ENCODE measurements around the gene RHEBL1. TPM values are rescaled to one million over a fixed set of nuclear protein-coding genes. Genes with fewer than 3 reads are reported as not detected.
A peak's percentile ranks its signal among the peaks of the same experiment; 100 is the strongest.
"Not testable (repeated sequence)": the region's sequence is repeated elsewhere in the genome, so short reads cannot be mapped to it uniquely, and the experiment has no call there.

Gene RHEBL1
- total RNA-seq, 1 experiment from 2014 or later: 2.5 TPM

DNA sequence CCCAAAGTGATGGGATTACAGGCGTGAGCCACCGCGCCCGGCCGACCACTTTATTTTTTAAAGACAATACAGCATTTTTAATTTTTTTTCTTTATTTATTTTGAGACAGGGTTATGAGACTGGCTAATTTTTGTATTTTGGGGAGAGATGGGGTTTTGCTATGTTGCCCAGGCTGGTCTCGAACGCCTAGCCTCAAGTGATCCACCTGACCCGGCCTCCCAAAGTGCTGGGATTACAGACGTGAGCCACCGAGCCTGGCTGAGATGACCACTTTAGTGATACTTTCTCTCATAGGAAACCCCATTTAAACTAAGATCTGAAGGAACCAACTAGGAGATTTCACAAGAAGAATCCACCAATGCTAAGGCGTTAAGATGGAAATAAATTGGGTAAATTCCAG is 1.2 kb upstream of the RHEBL1 start:
- no peak overlapping the region for H3K4me3 ChIP-seq
- no peak overlapping the region for H3K27ac ChIP-seq
- H3K9me3 ChIP-seq (replicated peaks): no peaks in the 10 kb centered on the region
- H3K27me3 ChIP-seq (replicated peaks): no peaks in the 10 kb centered on the region
- H3K4me1 ChIP-seq (replicated peaks): peaks cover 10% of the 10 kb centered on the region
- no peaks in the 10 kb centered on the region for H3K36me3 ChIP-seq
- no peak for DNase-seq (ENCODE audit: low read depth in 1 of 2, low spot score in 2 of 2)

DNA sequence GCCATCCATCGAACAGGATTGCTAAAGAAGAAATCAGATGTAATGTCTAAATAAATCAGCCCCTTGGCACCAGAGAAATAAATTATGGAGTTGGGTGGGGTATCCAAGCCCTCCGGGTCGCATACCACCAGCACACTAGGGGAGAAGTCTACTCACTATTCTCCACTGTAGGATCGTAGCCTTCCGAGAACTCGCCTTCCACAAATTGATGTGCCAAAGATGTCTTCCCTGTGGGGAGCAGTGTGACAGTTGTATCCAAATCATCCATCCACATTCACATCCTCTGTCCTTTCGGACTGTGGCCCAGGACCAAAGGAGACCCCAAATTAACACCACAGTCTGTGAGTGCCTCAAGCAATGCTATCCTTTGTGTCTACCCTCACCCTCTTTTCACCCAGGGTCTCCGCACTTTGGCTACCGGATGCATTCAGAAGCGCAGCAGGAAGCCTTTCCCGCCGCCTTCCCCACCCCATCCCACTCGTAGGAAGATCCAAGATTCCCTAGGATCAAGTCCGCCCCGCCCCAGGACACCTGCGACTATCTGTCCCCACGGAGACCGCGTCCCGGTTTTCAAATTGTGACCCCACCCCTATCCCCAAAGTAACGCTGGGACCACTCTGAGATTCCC is 786 bp downstream of the RHEBL1 start:
- H3K27ac ChIP-seq: no peak overlapping the region
- H3K9me3 ChIP-seq (replicated peaks): no peaks in the 10 kb centered on the region
- peaks cover 10% of the 10 kb centered on the region for H3K4me1 ChIP-seq (replicated peaks)
- no peaks in the 10 kb centered on the region for H3K36me3 ChIP-seq
- no peak for DNase-seq (ENCODE audit: low read depth in 1 of 2, low spot score in 2 of 2)
- H3K27me3 ChIP-seq (replicated peaks): no peaks in the 10 kb centered on the region
- peak overlapping the region; percentile 55 for H3K4me3 ChIP-seq

DNA sequence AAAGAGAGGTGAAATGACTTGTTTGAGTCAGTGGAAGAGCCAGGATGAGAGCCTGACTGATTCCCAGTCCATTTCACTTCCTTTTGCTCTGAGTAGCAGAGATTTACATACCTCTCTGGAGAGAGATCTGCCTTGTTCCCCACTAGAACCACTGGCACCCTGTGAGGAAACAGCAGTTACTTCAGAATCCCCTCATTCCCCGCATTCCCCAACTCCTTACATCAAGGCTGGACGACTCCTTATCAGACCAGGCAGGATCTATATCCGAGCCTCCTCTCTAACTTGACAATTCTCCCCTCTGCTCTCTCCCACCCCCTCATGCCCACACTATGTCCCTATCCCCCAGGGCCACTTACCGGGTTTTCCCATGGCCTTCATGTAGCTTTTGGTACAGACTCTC is 3.7 kb downstream of the RHEBL1 start:
- H3K9me3 ChIP-seq (replicated peaks): no peaks in the 10 kb centered on the region
- H3K27me3 ChIP-seq (replicated peaks): no peaks in the 10 kb centered on the region
- DNase-seq (ENCODE audit: low read depth in 1 of 2, low spot score in 2 of 2): no peak
- H3K27ac ChIP-seq: no peak overlapping the region
- H3K4me3 ChIP-seq: no peak overlapping the region
- peaks cover 15% of the 10 kb centered on the region for H3K4me1 ChIP-seq (replicated peaks)
- no peaks in the 10 kb centered on the region for H3K36me3 ChIP-seq

DNA sequence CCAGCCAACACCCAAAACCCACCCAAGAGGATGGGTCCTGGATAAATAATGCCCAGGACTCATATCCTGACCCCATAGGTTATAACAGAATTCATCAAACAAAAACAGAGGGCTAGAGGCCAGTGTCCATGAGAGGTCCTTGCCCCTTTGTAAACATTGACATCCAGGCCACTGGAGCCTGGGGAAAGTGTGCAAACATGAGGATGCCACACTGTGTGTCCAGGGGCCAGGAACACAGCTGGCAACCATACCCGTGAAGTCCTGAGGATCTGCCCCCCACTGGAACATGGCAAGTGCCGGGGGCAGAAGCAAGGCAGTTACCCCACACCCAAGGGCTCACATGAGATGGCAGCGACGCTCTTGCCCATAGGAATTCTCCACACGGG is 5.0 kb downstream of the RHEBL1 start:
- no peak overlapping the region for H3K27ac ChIP-seq
- DNase-seq (ENCODE audit: low read depth in 1 of 2, low spot score in 2 of 2): no peak
- H3K4me3 ChIP-seq: no peak overlapping the region
- no peaks in the 10 kb centered on the region; the same call in 1 of the 2 replicates for H3K9me3 ChIP-seq (replicated peaks)
- H3K27me3 ChIP-seq (replicated peaks): no peaks in the 10 kb centered on the region
- H3K4me1 ChIP-seq (replicated peaks): peaks cover 12% of the 10 kb centered on the region
- H3K36me3 ChIP-seq: peaks cover 8% of the 10 kb centered on the region

DNA sequence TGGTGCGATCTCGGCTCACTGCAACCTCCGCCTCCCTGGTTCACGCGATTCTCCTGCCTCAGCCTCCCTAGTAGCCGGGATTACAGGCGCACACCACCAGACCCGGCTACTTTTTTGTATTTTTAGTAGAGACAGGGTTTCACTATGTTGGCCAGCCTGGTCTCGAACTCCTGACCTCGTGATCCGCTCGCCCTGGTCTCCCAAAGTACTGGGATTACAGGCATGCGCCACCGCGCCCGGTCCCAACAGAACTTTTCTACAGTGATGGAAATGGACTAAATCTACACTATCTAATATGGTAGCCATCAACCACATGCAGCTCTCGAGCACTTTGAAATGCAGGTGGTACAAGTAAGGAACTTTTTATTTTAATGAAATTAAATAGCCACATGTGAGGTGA is 7.9 kb downstream of the RHEBL1 start:
- H3K27me3 ChIP-seq (replicated peaks); H3K9me3 ChIP-seq (replicated peaks); H3K27ac ChIP-seq; DNase-seq (ENCODE audit: low read depth in 1 of 2, low spot score in 2 of 2); H3K4me3 ChIP-seq: not testable (repeated sequence)
- peaks cover 24% of the 10 kb centered on the region for H3K4me1 ChIP-seq (replicated peaks)
- peaks cover 27% of the 10 kb centered on the region for H3K36me3 ChIP-seq

DNA sequence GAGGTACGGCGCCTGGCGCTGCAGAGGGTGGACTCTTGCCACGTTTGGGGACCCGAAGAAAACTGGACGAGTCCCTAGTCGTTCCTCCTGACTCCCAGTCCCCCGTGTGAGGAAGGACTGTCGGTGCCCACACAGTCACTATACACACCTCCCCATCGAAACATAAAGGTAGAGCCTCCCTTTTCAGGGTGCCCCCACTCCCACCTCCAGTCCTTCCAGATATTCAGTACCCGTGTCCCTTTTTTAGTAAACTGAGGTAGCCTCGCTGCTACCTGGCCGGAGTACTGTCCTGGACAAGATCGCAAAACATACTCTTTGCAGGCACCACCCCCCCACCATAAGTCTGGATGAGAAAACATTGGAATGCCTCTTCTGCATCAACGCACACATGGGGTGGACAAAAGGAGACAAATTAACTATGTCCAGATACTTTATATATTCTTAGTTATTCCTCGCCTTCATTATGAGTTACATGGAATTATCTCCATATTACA is 8.6 kb downstream of the RHEBL1 start:
- Histone ChIP-seq H3K27me3 (replicated peaks) (no peaks in the 10 kb centered on the region), H3K27ac (peak overlapping the region; percentile 93), H3K4me1 (replicated peaks) (peaks cover 31% of the 10 kb centered on the region), H3K4me3 (peak overlapping the region; percentile 98), H3K9me3 (replicated peaks) (no peaks in the 10 kb centered on the region; the same call in 1 of the 2 replicates), H3K36me3 (peaks cover 33% of the 10 kb centered on the region)
- no peak for DNase-seq (ENCODE audit: low read depth in 1 of 2, low spot score in 2 of 2)

DNA sequence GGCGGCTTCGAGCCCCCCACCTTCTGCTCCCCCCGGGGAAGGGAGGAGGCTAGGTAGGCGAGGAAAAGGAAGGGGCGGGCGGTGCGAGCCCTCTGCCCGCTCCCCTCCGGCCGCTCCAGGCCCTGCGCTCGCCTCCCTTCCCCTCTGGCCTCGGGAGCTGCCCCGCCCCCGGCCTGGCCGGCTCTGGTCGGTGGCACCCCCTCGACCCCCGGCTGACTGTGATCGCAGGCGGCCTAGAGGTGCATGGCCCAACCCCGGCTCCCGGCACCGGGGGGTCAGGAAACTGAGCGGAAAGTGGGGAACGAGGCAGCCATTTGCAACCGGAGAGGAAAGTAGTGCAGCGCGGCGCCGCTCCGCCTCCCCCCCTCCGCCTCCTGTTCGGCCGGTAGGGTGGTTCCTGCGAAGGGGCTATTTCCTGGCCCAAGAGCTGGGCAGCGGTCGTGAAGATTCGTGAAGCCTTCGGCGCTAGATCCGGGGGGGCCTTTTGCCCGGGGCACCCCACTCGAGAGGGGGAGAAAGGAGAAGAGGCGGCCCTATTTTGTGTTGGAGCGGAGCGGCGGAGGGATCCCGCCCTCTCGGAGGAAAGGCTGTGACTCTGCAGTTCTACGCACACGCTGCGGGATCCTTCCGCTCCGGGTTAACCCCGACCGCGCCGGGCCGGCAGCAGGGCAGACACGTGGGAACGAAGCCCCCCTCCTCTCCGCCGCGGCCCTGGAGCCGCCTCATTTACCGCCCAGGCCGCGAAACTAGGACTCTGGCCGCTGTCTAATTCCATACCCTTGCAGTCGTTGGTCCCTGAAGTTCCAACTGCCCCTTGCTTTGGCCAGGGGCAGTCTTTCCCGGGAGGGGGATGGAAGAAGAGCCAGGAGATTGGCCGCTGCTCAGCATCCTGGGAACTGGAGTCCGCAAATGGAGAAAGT is 9.3 kb downstream of the RHEBL1 start, which contains the start of gene KMT2D:
Gene KMT2D, minus strand, starts transcription at position 558 of the 920 bp plus-strand sequence. CDS start 5,470 bp downstream, outside the sequence.
- H3K4me3 ChIP-seq: peak within 1 kb of the TSS; percentile 98
- DNase-seq (ENCODE audit: low read depth in 1 of 2, low spot score in 2 of 2): peak; percentile 93 to 97
- H3K36me3 ChIP-seq: peaks cover 40% of the 10 kb centered on the region
- H3K27me3 ChIP-seq (replicated peaks): no peaks in the 10 kb centered on the region
- H3K27ac ChIP-seq: peak within 1 kb of the TSS; percentile 93
- H3K9me3 ChIP-seq (replicated peaks): no peaks in the 10 kb centered on the region; the same call in 1 of the 2 replicates
- peaks cover 38% of the 10 kb centered on the region for H3K4me1 ChIP-seq (replicated peaks)

DNA sequence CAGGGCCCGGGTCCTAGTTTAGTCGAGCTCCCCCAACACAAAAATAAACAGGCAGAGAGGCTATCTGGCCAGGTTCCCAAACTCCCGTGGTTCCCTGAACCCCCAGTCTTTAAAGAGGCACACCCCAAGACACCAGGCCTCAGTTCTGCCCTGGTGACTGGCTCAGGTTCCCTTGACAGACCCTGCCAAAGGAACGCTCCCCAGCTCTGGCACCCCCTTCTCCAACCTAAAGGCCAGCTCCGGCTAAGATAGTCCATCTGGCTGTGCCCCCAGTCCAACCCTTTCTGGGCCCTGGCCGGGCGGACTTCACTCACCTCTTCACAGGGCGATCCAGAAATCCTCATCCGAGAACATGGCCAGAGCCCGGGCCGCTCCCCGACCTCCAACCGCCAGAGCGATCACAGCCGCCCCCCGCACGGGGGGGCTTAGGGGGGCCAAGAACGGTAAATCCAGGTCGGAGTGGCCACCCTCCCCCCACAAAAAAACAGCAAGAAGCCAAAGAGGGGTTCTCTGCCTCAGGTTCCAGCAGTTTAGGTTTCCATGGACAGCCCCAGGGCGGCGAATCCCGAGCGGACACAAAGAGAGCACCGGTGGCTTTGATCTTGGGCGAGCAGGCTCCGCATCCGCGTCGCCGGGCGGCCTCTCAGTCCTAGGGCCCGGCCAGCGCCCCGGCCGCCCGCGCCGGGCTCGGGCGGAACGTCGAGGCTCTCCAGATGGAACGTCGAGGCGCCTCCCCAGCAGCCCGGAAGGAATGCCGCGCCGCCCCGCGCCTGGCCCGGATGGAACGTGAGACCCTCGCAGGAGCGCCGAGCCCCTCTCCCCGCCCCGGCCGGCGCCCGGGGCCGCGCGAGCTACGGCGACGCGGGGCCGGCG is 10.2 kb downstream of the RHEBL1 start:
- peak overlapping the region; percentile 93 for H3K27ac ChIP-seq
- H3K4me1 ChIP-seq (replicated peaks): peaks cover 38% of the 10 kb centered on the region
- peak in 1 of 2 experiments; percentile 38 for DNase-seq (ENCODE audit: low read depth in 1 of 2, low spot score in 2 of 2)
- no peaks in the 10 kb centered on the region; the same call in 1 of the 2 replicates for H3K9me3 ChIP-seq (replicated peaks)
- peak overlapping the region; percentile 98 for H3K4me3 ChIP-seq
- peaks cover 50% of the 10 kb centered on the region for H3K36me3 ChIP-seq
- no peaks in the 10 kb centered on the region for H3K27me3 ChIP-seq (replicated peaks)

DNA sequence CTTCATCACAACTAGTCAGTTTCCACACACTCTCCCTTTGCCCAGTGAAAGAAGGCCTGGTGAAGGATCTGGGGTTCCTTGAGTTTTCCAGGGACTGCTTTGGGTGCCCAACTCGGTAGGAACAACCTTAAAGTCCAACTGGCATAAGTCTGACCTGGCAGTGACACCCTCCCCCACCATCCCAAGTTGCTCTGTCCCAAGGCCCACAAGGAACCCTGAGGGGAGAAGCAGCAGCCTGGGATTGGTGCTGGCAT is 10.8 kb downstream of the RHEBL1 start:
- Histone ChIP-seq H3K36me3 (peaks cover 56% of the 10 kb centered on the region), H3K4me1 (replicated peaks) (peaks cover 38% of the 10 kb centered on the region), H3K27me3 (replicated peaks) (no peaks in the 10 kb centered on the region), H3K27ac (no peak overlapping the region; the same call in 1 of the 2 replicates), H3K4me3 (peak overlapping the region; percentile 98), H3K9me3 (replicated peaks) (no peaks in the 10 kb centered on the region; the same call in 1 of the 2 replicates)
- DNase-seq (ENCODE audit: low read depth in 1 of 2, low spot score in 2 of 2): no peak

DNA sequence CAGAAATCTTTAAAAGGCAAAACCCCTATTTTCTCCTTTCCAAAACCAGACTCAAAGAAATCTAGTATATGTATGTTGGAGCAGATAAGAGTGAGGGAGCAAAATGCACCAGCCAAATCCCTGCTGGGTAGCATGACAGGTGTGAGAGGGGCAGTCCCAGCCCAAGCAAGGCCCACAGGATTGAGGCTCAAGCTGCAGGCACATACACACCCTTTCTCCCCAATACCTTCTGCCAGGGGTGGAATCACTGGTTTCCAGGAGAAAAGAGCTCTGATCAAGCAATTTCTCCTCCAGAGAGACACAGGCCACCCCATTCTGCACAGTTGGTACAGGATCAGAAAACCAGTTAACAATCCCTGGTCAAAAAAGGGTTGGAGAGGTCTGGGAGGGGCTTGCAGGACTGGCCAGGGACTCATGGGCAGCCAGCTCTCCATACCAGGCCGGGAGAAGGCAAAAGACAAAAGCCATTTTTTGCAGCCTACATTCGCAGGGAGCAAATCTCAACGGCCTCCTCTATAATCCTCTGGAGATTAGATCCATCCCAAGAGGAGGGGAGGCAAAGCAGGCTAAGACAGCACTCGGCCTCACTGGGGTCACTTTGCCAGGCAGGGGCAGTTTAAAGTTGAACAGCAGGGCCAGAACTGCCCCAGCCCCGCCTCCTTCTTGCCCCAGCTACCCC is 11.3 kb downstream of the RHEBL1 start:
- H3K4me3 ChIP-seq: peak overlapping the region; percentile 98

DNA sequence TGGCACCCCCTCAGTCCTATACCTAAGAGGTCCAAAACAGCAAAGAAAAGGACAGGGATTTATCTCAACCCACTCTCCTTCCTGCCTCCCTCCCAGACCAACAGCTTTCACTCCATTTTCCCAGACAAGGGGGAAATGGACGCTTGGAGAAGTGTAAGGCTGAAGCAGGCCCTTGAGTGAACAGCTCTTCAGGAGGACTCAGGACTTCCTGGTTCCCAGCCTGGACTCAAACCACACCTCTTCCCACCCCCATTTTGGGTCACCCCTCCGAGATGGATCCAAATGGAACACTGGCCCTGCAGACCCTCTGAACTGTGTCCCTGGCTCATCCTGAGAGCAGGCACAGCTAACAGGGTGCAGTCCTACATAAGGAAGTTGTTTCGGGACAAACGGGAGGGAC is 11.9 kb downstream of the RHEBL1 start:
- Histone ChIP-seq H3K4me1 (replicated peaks) (peaks cover 38% of the 10 kb centered on the region), H3K27ac (no peak overlapping the region), H3K9me3 (replicated peaks) (no peaks in the 10 kb centered on the region; the same call in 1 of the 2 replicates), H3K36me3 (peaks cover 67% of the 10 kb centered on the region), H3K4me3 (peak overlapping the region; percentile 98), H3K27me3 (replicated peaks) (no peaks in the 10 kb centered on the region)
- no peak for DNase-seq (ENCODE audit: low read depth in 1 of 2, low spot score in 2 of 2)

More for the DNA sequence above, 11.3 kb downstream of the RHEBL1 start:
- no peaks in the 10 kb centered on the region for H3K27me3 ChIP-seq (replicated peaks)
- H3K27ac ChIP-seq: no peak overlapping the region
- no peak for DNase-seq (ENCODE audit: low read depth in 1 of 2, low spot score in 2 of 2)
- peaks cover 60% of the 10 kb centered on the region for H3K36me3 ChIP-seq
- peaks cover 38% of the 10 kb centered on the region for H3K4me1 ChIP-seq (replicated peaks)
- no peaks in the 10 kb centered on the region; the same call in 1 of the 2 replicates for H3K9me3 ChIP-seq (replicated peaks)

DNA sequence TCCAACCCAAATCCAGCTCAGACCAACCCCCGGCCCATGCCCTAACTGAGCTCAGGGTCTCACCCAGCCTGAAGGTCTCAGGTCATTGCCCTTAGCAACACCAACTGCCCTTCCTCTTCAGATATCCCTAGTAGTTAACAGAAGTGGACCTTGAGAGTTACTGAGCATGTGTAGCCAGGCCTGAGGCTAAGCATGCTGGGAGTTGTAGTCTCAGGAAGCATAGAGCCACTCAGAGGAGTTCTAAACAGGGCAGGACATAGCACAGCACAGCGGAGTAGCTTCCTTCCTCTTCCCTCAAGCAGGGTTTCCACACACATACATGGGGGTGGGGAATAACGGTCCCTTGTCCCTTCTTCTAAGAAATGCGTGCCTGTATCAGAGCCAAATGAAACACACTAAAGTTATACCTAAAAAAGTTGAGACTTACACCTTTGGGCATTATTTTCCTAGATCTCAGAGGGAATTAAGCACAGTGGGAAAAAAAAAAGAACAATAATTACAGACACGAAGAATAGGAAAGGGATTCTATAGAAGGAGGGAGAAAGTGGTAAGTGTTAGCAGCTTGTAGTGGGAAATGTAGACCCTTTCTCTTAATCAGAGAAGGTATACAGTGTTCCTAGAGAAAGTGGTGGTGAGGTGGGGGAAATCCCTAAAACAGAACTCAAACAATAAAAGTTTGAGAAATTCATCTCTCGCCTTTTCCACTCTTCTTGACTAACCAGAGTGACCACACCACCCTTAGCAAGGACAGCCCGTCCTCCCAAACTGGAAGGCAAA is 13.6 kb downstream of the RHEBL1 start:
- H3K27ac ChIP-seq: no peak overlapping the region
- H3K4me3 ChIP-seq: no peak overlapping the region
- DNase-seq (ENCODE audit: low read depth in 1 of 2, low spot score in 2 of 2): peak in 1 of 2 experiments; percentile 28

More for the DNA sequence above, 13.6 kb downstream of the RHEBL1 start:
- Histone ChIP-seq H3K4me1 (replicated peaks) (peaks cover 33% of the 10 kb centered on the region), H3K36me3 (peaks cover 84% of the 10 kb centered on the region), H3K27me3 (replicated peaks) (no peaks in the 10 kb centered on the region), H3K9me3 (replicated peaks) (no peaks in the 10 kb centered on the region; the same call in 1 of the 2 replicates)
